GM12801 (cell line): ENCODE data around the gene FGFR3.

Source experiments
- TF ChIP-seq, protein P1 (sequence below): IDR thresholded peaks from one replicate; pipeline ENCODE4 v1.5.1; 2011; ENCODE audit warnings: control low read depth; ENCODE audit not compliant: insufficient read length; ENCODE audit errors: extremely low read depth

The FGFR3 gene

GRCh38 chr4:1756893-1757779, 36.0 kb upstream of the FGFR3 start:
- TF ChIP-seq, protein P1, sequence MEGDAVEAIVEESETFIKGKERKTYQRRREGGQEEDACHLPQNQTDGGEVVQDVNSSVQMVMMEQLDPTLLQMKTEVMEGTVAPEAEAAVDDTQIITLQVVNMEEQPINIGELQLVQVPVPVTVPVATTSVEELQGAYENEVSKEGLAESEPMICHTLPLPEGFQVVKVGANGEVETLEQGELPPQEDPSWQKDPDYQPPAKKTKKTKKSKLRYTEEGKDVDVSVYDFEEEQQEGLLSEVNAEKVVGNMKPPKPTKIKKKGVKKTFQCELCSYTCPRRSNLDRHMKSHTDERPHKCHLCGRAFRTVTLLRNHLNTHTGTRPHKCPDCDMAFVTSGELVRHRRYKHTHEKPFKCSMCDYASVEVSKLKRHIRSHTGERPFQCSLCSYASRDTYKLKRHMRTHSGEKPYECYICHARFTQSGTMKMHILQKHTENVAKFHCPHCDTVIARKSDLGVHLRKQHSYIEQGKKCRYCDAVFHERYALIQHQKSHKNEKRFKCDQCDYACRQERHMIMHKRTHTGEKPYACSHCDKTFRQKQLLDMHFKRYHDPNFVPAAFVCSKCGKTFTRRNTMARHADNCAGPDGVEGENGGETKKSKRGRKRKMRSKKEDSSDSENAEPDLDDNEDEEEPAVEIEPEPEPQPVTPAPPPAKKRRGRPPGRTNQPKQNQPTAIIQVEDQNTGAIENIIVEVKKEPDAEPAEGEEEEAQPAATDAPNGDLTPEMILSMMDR: no peak

DNA sequence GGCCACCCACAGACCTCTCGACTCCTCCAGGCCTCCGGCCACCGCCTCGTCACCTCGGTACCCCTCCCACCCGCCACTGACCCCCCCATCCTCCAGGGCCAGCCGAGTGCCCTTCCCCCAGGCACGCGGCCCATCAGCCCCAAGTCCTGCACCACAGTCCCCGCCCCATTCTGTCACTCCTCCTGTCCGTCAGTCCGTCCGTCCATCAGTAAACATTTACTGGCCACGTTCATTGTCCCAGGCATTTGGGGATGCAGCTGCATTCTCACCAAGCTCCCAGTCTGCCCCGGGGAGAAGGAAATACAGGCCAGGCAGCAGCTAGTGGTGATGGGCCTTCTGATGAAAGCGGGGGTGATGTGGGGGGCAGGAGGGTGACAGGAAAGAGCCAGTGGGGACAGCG, 35.3 kb upstream of the FGFR3 start:
- TF ChIP-seq, protein P1: no peak

DNA sequence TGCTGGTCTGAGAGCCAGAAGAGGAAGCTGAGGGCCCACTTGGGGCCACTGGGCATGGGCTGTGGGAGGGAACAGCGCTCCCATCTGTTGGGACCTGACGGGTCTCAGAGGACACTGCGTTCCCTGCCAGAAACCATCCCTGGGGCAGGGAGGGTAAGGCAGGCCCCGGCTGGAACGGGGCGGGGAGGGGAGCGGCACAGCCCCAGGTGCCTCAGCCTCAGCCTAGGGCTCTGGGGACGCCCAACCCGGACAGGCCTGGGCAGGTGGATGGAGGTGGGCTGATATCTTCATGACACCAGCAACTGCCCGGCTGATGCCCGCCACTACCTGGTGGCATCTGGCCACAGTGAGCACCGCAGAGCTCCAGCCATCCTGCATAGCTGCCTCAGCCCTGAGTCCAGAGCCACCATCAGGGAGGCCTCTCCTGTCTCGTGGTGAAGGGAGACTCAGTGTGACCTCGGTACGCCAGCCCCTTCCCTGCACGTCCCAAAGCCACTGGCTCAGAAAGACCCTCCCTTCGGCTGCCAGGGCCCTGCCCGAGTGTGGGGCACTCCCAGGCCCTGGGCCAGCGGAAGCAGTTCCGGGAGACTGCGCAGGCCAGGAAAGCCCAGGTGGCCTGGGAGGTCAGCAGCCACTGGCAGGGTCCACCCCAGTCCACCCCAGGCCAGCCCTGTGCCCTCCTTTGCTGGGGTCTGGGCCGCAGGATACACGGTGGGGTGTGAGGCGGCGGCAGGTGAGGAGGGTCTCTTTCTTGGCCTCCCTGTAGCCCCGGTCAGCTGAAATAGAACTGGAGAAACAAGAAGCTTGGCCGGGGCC, 34.6 kb upstream of the FGFR3 start:
- TF ChIP-seq, protein P1: no peak

GRCh38 chr4:1759170-1759817, 33.8 kb upstream of the FGFR3 start:
- TF ChIP-seq, protein P1: no peak

GRCh38 chr4:1759818-1760223, 33.3 kb upstream of the FGFR3 start:
- TF ChIP-seq, protein P1: no peak

DNA sequence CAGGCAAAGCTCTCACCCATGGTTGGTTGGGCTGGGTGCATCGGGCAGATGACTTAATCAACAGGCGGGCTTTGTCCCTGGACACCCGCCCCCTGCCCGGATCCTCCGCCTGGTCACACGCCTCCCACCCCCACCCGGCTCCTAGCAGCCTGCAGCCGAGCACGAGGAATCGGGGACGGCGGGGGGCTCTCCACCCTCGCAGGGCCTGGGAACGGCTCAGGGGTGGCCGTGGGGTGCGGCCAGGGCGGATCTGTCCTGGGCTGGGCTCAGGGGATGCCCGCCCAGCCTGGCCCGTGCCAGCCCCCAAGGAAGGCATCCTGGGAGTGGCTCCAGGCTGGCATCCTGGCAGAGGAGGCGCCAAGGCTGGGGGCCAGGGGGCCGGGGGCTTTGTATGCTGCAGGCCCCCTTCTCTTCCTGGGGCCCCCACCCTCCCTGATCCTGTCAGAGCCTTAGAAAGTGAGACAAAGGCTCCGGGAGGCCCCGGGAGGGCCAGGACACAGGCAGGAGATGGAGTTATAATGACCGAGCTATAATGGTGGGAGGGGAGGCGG, 32.5 kb upstream of the FGFR3 start:
- TF ChIP-seq, protein P1: no peak

DNA sequence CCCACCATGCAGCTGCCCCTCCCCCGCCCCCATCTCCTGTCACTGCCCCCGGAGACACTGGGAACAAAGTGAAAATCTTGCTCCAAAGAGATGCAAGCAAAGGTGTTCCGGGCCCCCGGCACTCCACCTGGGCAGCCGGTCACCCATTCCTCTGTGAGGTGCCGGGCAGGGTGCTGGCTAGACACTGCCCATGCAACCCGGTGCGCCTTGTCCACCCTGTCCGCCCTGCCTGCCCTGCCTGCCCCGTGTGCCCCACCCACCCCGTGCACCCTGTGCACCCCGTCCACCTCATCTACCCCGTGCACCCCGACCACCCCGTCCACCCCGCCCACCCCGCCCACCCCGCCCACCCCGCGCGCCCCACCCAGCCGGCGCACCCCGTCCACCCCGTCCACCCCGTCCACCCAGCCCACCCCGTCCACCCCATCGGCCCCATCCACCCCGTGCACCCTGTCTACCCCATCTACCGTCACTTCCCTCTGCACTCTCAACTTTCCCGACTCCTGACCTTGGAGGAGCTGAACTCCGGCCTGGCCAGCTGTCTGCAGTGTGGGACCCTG, 31.9 kb upstream of the FGFR3 start:
- TF ChIP-seq, protein P1: no peak
